K562 (cell line): ENCODE data around the gene CLCA1. TPM values are rescaled to one million over a fixed set of nuclear protein-coding genes. Genes with fewer than 3 reads are reported as not detected.

Experiments used
- BRD9 ChIP-seq: fragments of 450-650 bp; IDR thresholded peaks from 2 replicates; pipeline ENCODE4 v1.6.1; 2018; ENCODE audit warnings: low read depth; ENCODE audit not compliant: partially characterized antibody
- FOSL1 ChIP-seq: fragments of 200-800 bp; sonication (Bioruptor generic); conservative IDR thresholded peaks from 2 replicates; pipeline ENCODE4 v1.6.1; 2016; ENCODE audit warnings: missing genetic modification characterization, missing compliant biosample characterization
- GMEB1 ChIP-seq: fragments of 250-450 bp; sonication (Bioruptor Pico); IDR thresholded peaks from 2 replicates; pipeline ENCODE4 v1.4.0; 2020; ENCODE audit warnings: mild to moderate bottlenecking
- MAFK ChIP-seq: IDR thresholded peaks from 2 replicates; pipeline ENCODE4 v1.6.1; 2011; ENCODE audit warnings: low read length, improper control_type of control experiment
- MCM2 ChIP-seq: fragments of 450-650 bp; IDR thresholded peaks from 2 replicates; pipeline ENCODE4 v1.6.1; 2017; ENCODE audit warnings: low read depth, mild to moderate bottlenecking
- NUFIP1 ChIP-seq: fragments of 450-650 bp; IDR thresholded peaks from 2 replicates; pipeline ENCODE4 v1.6.1; 2018; ENCODE audit not compliant: partially characterized antibody
- PCBP1 ChIP-seq: fragments of 200-400 bp; formaldehyde crosslinking; IDR thresholded peaks from 2 replicates; pipeline ENCODE4 v1.6.1; 2018; ENCODE audit warnings: mild to moderate bottlenecking, low read depth, low read length; ENCODE audit not compliant: poor library complexity, severe bottlenecking
- RBBP5 ChIP-seq: fragments of 200-600 bp; sonication (generic); IDR thresholded peaks from 2 replicates; pipeline ENCODE4 v1.6.1; 2012; ENCODE audit warnings: borderline replicate concordance, mild to moderate bottlenecking, low read length, control low read depth, inconsistent platforms; ENCODE audit not compliant: insufficient read depth, poor library complexity, severe bottlenecking
- RBM15 ChIP-seq: fragments of 200-400 bp; formaldehyde crosslinking; IDR thresholded peaks from 2 replicates; pipeline ENCODE4 v1.6.1; 2018; ENCODE audit warnings: mild to moderate bottlenecking, low read length, moderate library complexity; ENCODE audit not compliant: insufficient read depth
- RFX7 ChIP-seq: fragments of 250-450 bp; sonication (Bioruptor Pico); IDR thresholded peaks from 2 replicates; pipeline ENCODE4 v1.5.1; 2021; ENCODE audit warnings: mild to moderate bottlenecking
- SETDB1 ChIP-seq: IDR thresholded peaks from one replicate; pipeline ENCODE4 v1.6.1; 2012; ENCODE audit warnings: low read length, control low read depth, inconsistent platforms
- SIRT6 ChIP-seq: IDR thresholded peaks from one replicate; pipeline ENCODE4 v1.6.1; 2012; ENCODE audit warnings: low read depth, mild to moderate bottlenecking, control low read depth, inconsistent platforms, low read length, moderate library complexity
- SMARCA4 ChIP-seq: fragments of 450-650 bp; IDR thresholded peaks from 2 replicates; pipeline ENCODE4 v1.6.1; 2016
- SREBF2 ChIP-seq: sonication (generic); formaldehyde crosslinking; IDR thresholded peaks from 2 replicates; pipeline ENCODE4 v1.4.0; 2020; ENCODE audit warnings: mild to moderate bottlenecking, missing genetic modification reagents
- STAT5B ChIP-seq: fragments of 250-450 bp; sonication (Bioruptor Pico); IDR thresholded peaks from 2 replicates; pipeline ENCODE4 v1.8.0; 2021; ENCODE audit warnings: mild to moderate bottlenecking, inconsistent platforms
- ZNF143 ChIP-seq: sonication (generic); formaldehyde crosslinking; IDR thresholded peaks from 2 replicates; pipeline ENCODE4 v1.9.0; 2022; ENCODE audit warnings: mild to moderate bottlenecking, missing genetic modification reagents
- ZNF75A ChIP-seq: fragments of 450-650 bp; formaldehyde crosslinking; IDR thresholded peaks from 2 replicates; pipeline ENCODE4 v1.4.0; 2020; ENCODE audit warnings: mild to moderate bottlenecking
- polyA plus RNA-seq, 8 experiments: library from polyadenylated mRNA; depleted of rRNA in 4 of 8; stranded (reverse) in 5 of 8; unstranded in 3 of 8; fragments of >200 nt; fragmentation: Nextera tagmentation in 2 of 8; fragmentation: Illumina TruSeq in 1 of 8; extraction: Ambion mirVana in 2 of 8; extraction: Trizol in 1 of 8; gene quantifications; 2 replicates each; pipeline versions ENCODE4 v1.2.1 to v1.2.3, GENCODE V29; 2011 to 2014; ENCODE audit warnings: inconsistent platforms in 1 of 8, missing spikeins in 1 of 8
- total RNA-seq, 7 experiments: library from RNA; depleted of rRNA in 6 of 7; stranded (reverse); fragments of >200 nt in 6 of 7; fragmentation: Illumina TruSeq in 2 of 7; extraction: Trizol in 2 of 7; gene quantifications; 2 replicates each; pipeline versions ENCODE4 v1.2.1 to v1.2.3, GENCODE V29; 2011 to 2021; ENCODE audit warnings: low replicate concordance in 1 of 7
- TF ChIP-seq, protein P1 (sequence below): fragments of 150-350 bp; conservative IDR thresholded peaks from 2 replicates; pipeline ENCODE4 v1.6.1; 2014; ENCODE audit warnings: low read length
- TF ChIP-seq, protein P2 (sequence below): fragments of 150-350 bp; IDR thresholded peaks from 2 replicates; pipeline ENCODE4 v1.6.1; 2014; ENCODE audit warnings: low read depth, mild to moderate bottlenecking, low read length, borderline replicate concordance
- TF ChIP-seq, protein P3 (sequence below): sonication (generic); formaldehyde crosslinking; IDR thresholded peaks from 2 replicates; pipeline ENCODE4 v1.4.0; 2020; ENCODE audit warnings: mild to moderate bottlenecking, missing genetic modification reagents

Gene CLCA1
- total and polyA plus RNA-seq, 9 of the 15 experiments (the other 6 are each of a cell fraction or from before 2014, with no cell fraction given): 0.03 to 0.08 (median 0.04) TPM; not detected in 6

GRCh38 chr1:86461482-86461881, 7.2 kb upstream of the CLCA1 start (continued):
- TF ChIP-seq, protein P1, sequence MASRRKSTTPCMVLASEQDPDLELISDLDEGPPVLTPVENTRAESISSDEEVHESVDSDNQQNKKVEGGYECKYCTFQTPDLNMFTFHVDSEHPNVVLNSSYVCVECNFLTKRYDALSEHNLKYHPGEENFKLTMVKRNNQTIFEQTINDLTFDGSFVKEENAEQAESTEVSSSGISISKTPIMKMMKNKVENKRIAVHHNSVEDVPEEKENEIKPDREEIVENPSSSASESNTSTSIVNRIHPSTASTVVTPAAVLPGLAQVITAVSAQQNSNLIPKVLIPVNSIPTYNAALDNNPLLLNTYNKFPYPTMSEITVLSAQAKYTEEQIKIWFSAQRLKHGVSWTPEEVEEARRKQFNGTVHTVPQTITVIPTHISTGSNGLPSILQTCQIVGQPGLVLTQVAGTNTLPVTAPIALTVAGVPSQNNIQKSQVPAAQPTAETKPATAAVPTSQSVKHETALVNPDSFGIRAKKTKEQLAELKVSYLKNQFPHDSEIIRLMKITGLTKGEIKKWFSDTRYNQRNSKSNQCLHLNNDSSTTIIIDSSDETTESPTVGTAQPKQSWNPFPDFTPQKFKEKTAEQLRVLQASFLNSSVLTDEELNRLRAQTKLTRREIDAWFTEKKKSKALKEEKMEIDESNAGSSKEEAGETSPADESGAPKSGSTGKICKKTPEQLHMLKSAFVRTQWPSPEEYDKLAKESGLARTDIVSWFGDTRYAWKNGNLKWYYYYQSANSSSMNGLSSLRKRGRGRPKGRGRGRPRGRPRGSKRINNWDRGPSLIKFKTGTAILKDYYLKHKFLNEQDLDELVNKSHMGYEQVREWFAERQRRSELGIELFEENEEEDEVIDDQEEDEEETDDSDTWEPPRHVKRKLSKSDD: no peak
- no peak for TF ChIP-seq RBM15
- TF ChIP-seq SETDB1: no peak
- TF ChIP-seq PCBP1: no peak
- TF ChIP-seq, protein P2, sequence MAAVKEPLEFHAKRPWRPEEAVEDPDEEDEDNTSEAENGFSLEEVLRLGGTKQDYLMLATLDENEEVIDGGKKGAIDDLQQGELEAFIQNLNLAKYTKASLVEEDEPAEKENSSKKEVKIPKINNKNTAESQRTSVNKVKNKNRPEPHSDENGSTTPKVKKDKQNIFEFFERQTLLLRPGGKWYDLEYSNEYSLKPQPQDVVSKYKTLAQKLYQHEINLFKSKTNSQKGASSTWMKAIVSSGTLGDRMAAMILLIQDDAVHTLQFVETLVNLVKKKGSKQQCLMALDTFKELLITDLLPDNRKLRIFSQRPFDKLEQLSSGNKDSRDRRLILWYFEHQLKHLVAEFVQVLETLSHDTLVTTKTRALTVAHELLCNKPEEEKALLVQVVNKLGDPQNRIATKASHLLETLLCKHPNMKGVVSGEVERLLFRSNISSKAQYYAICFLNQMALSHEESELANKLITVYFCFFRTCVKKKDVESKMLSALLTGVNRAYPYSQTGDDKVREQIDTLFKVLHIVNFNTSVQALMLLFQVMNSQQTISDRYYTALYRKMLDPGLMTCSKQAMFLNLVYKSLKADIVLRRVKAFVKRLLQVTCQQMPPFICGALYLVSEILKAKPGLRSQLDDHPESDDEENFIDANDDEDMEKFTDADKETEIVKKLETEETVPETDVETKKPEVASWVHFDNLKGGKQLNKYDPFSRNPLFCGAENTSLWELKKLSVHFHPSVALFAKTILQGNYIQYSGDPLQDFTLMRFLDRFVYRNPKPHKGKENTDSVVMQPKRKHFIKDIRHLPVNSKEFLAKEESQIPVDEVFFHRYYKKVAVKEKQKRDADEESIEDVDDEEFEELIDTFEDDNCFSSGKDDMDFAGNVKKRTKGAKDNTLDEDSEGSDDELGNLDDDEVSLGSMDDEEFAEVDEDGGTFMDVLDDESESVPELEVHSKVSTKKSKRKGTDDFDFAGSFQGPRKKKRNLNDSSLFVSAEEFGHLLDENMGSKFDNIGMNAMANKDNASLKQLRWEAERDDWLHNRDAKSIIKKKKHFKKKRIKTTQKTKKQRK: no peak
- TF ChIP-seq BRD9: no peak
- peak; percentile 60; the same call in 1 of the 2 replicates for TF ChIP-seq GMEB1 (CRISPR knock-in tag)
- no peak for TF ChIP-seq MAFK
- peak; percentile 79 for TF ChIP-seq STAT5B (CRISPR knock-in tag)
- TF ChIP-seq, protein P3, sequence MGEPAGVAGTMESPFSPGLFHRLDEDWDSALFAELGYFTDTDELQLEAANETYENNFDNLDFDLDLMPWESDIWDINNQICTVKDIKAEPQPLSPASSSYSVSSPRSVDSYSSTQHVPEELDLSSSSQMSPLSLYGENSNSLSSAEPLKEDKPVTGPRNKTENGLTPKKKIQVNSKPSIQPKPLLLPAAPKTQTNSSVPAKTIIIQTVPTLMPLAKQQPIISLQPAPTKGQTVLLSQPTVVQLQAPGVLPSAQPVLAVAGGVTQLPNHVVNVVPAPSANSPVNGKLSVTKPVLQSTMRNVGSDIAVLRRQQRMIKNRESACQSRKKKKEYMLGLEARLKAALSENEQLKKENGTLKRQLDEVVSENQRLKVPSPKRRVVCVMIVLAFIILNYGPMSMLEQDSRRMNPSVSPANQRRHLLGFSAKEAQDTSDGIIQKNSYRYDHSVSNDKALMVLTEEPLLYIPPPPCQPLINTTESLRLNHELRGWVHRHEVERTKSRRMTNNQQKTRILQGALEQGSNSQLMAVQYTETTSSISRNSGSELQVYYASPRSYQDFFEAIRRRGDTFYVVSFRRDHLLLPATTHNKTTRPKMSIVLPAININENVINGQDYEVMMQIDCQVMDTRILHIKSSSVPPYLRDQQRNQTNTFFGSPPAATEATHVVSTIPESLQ: no peak
- TF ChIP-seq SMARCA4: peak; percentile 76
- peak; percentile 66 for TF ChIP-seq ZNF75A (CRISPR knock-in tag)
- no peak for TF ChIP-seq SREBF2 (CRISPR knock-in tag)
- no peak for TF ChIP-seq RBBP5
- peak; percentile 94 for TF ChIP-seq NUFIP1
- peak; percentile 27; the same call in 1 of the 2 replicates for TF ChIP-seq FOSL1
- peak; percentile 81 for TF ChIP-seq RFX7
- no peak for TF ChIP-seq SIRT6
- no peak for TF ChIP-seq ZNF143 (CRISPR knock-in tag)
- no peak for TF ChIP-seq MCM2
